Measurements from ENCODE around the gene ZC3H18.
A peak's percentile ranks its signal among the peaks of the same experiment; 100 is the strongest.

ZC3H18 gene

GRCh38 chr16:88569985-88570690, at the start of gene ZC3H18:
ZC3H18 (plus strand) TSS chr16:88570403; CDS start chr16:88577124, 6,721 bp downstream.
- DNase-seq = peak; percentile 92

DNA sequence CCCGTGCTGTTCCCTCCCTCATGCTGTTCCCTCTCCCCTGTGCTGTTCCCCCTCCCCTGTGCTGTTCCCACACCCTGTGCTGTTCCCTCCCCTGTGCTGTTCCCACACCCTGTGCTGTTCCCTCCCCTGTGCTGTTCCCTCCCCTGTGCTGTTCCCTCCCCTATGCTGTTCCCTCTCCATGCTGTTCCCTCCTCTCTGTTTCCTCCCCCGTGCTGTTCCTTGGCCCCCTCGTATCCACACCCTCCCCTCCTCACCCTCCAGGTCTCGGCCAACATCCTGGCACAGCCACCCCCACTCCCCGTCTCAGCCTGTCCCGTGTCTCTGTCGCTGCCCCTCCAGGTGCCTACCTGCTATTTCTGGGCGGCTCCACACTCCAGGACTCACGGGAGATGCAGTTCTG, 48.5 kb upstream of the ZC3H18 start:
- no peak for DNase-seq

DNA sequence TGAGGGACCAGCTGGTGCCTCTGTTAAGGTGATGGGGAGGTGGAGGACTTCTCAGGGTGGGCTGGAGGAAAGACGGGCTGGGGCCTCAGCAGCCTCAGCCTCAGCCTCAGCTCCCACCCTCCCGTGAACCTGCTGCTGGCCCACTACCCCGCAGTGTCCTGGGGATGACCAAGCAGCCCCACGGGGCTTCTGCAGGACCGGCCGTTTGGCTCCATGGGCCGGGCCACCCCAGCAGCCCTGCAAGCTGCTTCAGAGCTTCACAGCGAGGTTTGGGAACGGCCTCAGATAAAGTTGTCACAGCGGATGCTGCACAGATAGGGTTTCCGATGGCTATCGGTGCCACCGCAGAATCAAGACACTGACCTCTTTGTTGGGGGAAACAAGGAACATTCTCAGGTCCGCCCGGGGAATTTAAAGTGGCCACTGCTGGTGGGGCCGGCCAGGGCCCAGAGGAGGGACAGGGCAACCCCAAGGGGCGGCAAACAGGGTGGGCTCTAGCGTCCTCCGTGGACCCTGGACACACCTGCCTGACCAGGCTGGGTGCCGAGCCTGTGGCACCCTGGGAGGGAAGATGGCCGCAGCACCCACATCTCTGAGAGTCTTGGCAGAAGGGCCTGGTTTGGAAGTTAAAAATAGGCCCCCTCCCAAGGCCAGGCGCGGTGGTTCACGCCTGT, 47.8 kb upstream of the ZC3H18 start:
- no peak for DNase-seq

- DNase-seq = no peak
These were observed 46.7 kb upstream of the ZC3H18 start for GRCh38 chr16:88523309-88524161.

DNA sequence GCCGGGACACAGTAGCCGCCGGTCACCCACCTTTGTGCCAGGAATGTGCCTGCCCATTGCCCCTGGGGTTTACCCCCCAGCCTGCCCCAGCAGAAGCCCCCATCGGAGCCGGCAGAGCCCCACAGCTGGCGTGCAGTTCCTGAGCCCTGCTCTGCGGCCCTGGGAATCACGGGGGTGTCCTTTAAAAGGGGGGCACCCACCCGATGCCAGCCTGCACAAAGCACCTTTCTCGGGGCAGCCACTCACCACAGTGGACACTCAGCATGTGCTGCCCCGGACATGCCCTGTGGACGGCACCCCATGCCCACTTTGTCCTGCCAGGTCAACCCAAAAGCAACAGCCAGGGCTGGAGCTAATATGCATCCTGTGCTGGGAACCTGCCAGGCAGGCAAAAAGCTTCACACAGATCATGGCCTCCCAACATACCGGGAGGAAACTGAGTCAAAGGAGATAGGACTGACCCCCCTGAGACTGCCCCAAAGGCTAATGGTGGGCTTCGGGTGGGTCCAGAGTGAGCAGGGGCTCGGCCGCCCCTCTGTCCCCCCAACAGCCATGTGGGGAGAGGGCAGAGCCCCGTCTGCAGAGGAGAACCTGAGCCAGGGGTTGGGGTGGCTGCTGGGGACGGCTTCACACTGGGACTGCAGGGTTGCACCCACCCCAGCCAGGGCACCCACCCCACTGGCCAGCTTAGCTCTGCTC, 45.8 kb upstream of the ZC3H18 start:
- DNase-seq = no peak

GRCh38 chr16:88524973-88525662, 45.1 kb upstream of the ZC3H18 start:
- no peak for DNase-seq

- no peak for DNase-seq
These were observed 44.6 kb upstream of the ZC3H18 start for GRCh38 chr16:88525663-88525990.

DNA sequence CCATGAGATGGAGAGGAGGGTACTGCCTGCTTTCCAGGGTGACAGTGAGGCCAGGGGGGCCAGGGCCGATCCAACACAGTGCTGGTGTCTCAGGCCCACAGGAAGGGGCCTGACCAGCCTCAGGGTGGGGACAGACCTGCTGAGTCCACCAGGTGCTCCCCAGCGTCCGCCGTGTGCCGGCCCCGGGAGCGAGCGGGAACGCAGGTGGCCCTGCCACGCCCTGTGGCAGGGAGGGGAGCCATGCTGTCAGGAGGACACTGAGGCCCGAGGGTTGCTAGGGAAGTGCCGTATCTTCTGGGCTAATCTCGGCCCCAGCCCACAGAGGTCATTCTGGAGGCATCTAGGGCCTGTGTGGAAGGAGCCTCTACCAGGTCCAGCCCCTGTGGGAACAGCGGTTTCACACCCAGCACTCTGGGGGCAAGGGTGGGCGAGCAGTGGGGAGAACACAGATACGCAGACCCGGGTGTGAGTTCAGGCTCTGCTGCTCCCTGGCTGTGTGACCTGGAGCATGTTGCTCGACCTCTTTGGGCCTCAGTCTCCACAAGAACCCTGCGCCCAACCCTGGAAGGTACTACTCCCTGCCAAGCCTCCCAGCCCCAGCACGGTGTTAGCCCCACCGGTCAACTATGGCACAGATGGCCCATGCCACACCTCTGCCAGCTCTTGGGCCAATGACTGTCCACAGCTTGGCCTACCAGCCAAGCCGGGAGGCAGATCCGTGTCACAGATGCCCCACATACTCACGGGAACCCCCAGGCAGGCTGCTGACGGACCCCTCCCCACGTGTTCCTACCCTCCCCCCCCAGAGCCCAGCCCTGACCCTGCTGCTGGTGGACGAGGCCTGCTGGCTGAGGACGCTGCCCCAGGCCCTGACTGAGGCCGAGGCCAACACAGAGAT, 43.9 kb upstream of the ZC3H18 start:
- no peak for DNase-seq

GRCh38 chr16:88526906-88527185, 43.4 kb upstream of the ZC3H18 start:
- DNase-seq = no peak

GRCh38 chr16:88527186-88527936, 42.8 kb upstream of the ZC3H18 start:
- DNase-seq = peak; percentile 19

GRCh38 chr16:88527937-88528743, 42.1 kb upstream of the ZC3H18 start:
- DNase-seq = no peak

DNA sequence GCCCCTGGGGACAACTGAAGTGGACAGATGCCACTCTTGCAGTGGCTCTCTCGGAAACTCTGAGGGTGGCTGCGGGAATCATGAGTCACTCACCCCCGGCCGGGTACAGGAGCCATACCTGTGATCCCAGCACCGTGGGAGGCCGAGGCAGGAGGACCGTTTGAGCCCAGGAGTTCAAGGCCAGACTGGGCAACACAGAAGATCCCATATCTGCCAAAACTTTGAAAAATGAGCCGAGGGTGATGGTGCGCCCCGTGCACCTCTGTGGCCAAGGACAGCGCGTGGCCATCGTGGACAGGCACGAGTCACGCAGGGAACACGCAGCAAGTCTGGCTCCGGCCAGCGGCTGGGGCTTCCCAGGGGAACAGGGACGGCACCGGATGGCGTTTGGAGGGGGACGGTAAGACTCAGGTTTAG, 41.3 kb upstream of the ZC3H18 start:
- DNase-seq = no peak

GRCh38 chr16:88529596-88529995, 40.6 kb upstream of the ZC3H18 start:
- no peak for DNase-seq

GRCh38 chr16:88530051-88530857, 39.9 kb upstream of the ZC3H18 start:
- DNase-seq = no peak

GRCh38 chr16:88530858-88531203, 39.4 kb upstream of the ZC3H18 start:
- DNase-seq = no peak

DNA sequence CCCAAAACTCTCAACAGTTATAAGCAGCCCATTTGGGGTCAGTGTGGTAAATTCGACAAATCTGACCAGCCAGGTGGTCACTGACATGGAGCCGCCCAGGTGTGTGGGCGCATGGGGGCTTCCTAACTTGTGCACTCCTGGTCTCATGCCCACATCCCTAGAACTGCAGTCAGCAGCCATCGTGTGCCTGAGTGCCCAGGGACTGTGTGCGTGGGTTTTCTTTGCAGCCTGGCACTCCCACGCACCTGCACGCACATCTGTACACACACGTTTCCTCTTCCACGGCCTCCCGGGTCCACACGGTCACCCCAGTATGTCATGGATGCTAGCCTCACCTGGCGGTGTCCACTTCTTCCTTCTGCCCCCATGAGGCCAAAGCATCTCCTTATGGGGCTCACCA, 38.9 kb upstream of the ZC3H18 start:
- no peak for DNase-seq

- no peak for DNase-seq
These were observed 38.2 kb upstream of the ZC3H18 start for GRCh38 chr16:88531931-88532433.

DNA sequence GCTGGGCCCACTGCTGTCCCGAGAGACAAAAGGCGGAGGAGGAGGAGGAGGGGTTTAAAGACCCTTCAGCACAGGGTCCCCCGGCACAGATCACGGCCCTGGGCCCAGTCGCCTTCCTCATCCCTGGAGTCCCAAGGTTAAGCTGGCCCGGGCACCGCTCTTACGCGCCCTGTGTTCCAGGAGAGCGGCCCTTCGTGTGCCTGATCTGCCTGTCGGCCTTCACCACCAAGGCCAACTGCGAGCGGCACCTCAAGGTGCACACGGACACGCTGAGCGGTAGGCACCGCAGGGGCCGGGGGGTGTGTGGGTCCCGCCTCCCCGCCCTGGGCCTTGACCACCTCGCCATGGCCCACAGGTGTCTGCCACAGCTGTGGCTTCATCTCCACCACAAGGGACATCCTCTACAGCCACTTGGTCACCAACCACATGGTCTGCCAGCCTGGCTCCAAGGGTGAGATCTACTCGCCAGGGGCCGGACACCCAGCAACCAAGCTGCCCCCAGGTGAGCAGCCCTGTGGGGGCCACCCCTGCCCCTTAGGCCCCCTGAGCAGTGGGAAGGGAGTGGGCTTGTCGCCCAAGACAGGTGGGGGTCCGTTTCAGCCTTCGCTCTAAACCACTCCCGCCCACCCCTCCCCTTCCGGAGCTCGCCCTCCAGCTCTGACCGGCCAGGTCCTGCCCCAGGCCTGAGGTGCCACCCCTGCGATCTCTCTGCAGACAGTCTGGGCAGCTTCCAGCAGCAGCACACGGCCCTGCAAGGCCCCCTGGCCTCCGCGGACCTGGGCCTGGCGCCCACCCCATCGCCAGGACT, 37.6 kb upstream of the ZC3H18 start:
- no peak for DNase-seq

All from HCEC 1CT (cell line).